ENCODE results near the gene DPP4.

Gene DPP4

GRCh38 chr2:162069267-162069903 is 4.6 kb downstream of the DPP4 start:
- Histone ChIP-seq H3K4me3 (no peak overlapping the region), H3K27me3 (peaks cover 19 to 29% (median 23%) of the 10 kb centered on the region in 11 experiments), H3K9me3 (replicated peaks in 1 of 11) (peaks cover 0 to 14% (median 10%) of the 10 kb centered on the region in 11 experiments; a peak in 10 of 22 replicates), H3K4me2 (no peak overlapping the region), H3K9ac (no peak overlapping the region), H4K20me1 (no peaks in the 10 kb centered on the region), H3K4me1 (peaks cover 0 to 18% (median 1%) of the 10 kb centered on the region in 10 experiments; a peak in 6 of 20 replicates), H3K36me3 (no peaks in the 10 kb centered on the region), H3K27ac (no peak overlapping the region)
- no peak for TF ChIP-seq Cebpa-rat (IDR thresholded peaks at IDR 0.05)

GRCh38 chr2:162067596-162067995 is 6.4 kb downstream of the DPP4 start:
- TF ChIP-seq Cebpa-rat (IDR thresholded peaks at IDR 0.05): no peak
- Histone ChIP-seq H3K4me1 (peaks cover 0 to 14% (median 0%) of the 10 kb centered on the region in 10 experiments; a peak in 3 of 20 replicates), H3K27ac (no peak overlapping the region), H3K9ac (no peak overlapping the region), H3K36me3 (no peaks in the 10 kb centered on the region), H3K4me2 (no peak overlapping the region), H3K27me3 (peaks cover under 1 to 11% (median 5%) of the 10 kb centered on the region in 11 experiments; a peak in 19 of 22 replicates), H3K4me3 (no peak overlapping the region), H3K9me3 (replicated peaks in 1 of 11) (no peaks in the 10 kb centered on the region), H4K20me1 (no peaks in the 10 kb centered on the region)

- Histone ChIP-seq H4K20me1 (no peaks in the 10 kb centered on the region), H3K4me1 (peaks cover 0 to 8% (median 0%) of the 10 kb centered on the region in 10 experiments; a peak in 3 of 20 replicates), H3K4me3 (no peak overlapping the region), H3K9me3 (replicated peaks in 1 of 11) (no peaks in the 10 kb centered on the region), H3K9ac (no peak overlapping the region), H3K27ac (no peak overlapping the region), H3K4me2 (no peak overlapping the region), H3K27me3 (no peaks in the 10 kb centered on the region), H3K36me3 (no peaks in the 10 kb centered on the region)
- no peak for TF ChIP-seq Cebpa-rat (IDR thresholded peaks at IDR 0.05)
Observed at GRCh38 chr2:162065767-162066166, 8.2 kb downstream of the DPP4 start.

- no peak overlapping the region for H3K4me3 ChIP-seq
- no peaks in the 10 kb centered on the region for H3K36me3 ChIP-seq
- no peaks in the 10 kb centered on the region for H3K4me1 ChIP-seq
- H3K9me3 ChIP-seq (replicated peaks in 1 of 11): no peaks in the 10 kb centered on the region
- no peak overlapping the region for H3K27ac ChIP-seq
- no peak for TF ChIP-seq Cebpa-rat (IDR thresholded peaks at IDR 0.05)
- H3K9ac ChIP-seq: no peak overlapping the region
- H3K4me2 ChIP-seq: no peak overlapping the region
- no peaks in the 10 kb centered on the region for H4K20me1 ChIP-seq
- no peaks in the 10 kb centered on the region for H3K27me3 ChIP-seq
Observed at GRCh38 chr2:162063899-162064298, 10.1 kb downstream of the DPP4 start.

- no peak overlapping the region for H3K4me2 ChIP-seq
- no peaks in the 10 kb centered on the region for H3K4me1 ChIP-seq
- no peak overlapping the region for H3K4me3 ChIP-seq
- H3K27ac ChIP-seq: no peak overlapping the region
- no peaks in the 10 kb centered on the region for H3K9me3 ChIP-seq (replicated peaks in 1 of 11)
- H4K20me1 ChIP-seq: no peaks in the 10 kb centered on the region
- no peaks in the 10 kb centered on the region for H3K27me3 ChIP-seq
- no peaks in the 10 kb centered on the region for H3K36me3 ChIP-seq
- TF ChIP-seq Cebpa-rat (IDR thresholded peaks at IDR 0.05): no peak
- no peak overlapping the region for H3K9ac ChIP-seq
Observed at GRCh38 chr2:162063281-162063680, 10.7 kb downstream of the DPP4 start.

GRCh38 chr2:162062559-162062958 is 11.5 kb downstream of the DPP4 start:
- no peak overlapping the region for H3K4me3 ChIP-seq
- no peaks in the 10 kb centered on the region for H3K4me1 ChIP-seq
- TF ChIP-seq Cebpa-rat (IDR thresholded peaks at IDR 0.05): no peak
- H3K27me3 ChIP-seq: no peaks in the 10 kb centered on the region
- no peaks in the 10 kb centered on the region for H3K36me3 ChIP-seq
- peaks cover 0 to 3% (median under 1%) of the 10 kb centered on the region in 11 experiments; a peak in 6 of 22 replicates for H3K9me3 ChIP-seq (replicated peaks in 1 of 11)
- no peak overlapping the region for H3K9ac ChIP-seq
- no peaks in the 10 kb centered on the region for H4K20me1 ChIP-seq
- H3K27ac ChIP-seq: no peak overlapping the region
- H3K4me2 ChIP-seq: no peak overlapping the region

- no peak overlapping the region for H3K4me2 ChIP-seq
- no peak overlapping the region for H3K27ac ChIP-seq
- H4K20me1 ChIP-seq: no peaks in the 10 kb centered on the region
- no peaks in the 10 kb centered on the region for H3K27me3 ChIP-seq
- no peak for TF ChIP-seq Cebpa-rat (IDR thresholded peaks at IDR 0.05)
- H3K4me3 ChIP-seq: no peak overlapping the region
- no peak overlapping the region for H3K9ac ChIP-seq
- H3K9me3 ChIP-seq (replicated peaks in 1 of 11): peaks cover 10 to 15% (median 14%) of the 10 kb centered on the region in 11 experiments; a peak in 19 of 22 replicates
- no peaks in the 10 kb centered on the region for H3K4me1 ChIP-seq
- H3K36me3 ChIP-seq: no peaks in the 10 kb centered on the region
Observed at GRCh38 chr2:162061021-162061420, 13.0 kb downstream of the DPP4 start.

GRCh38 chr2:162060532-162060931 is 13.5 kb downstream of the DPP4 start:
- Histone ChIP-seq H3K27me3 (no peaks in the 10 kb centered on the region), H3K9me3 (replicated peaks in 1 of 11) (peaks cover 10 to 15% (median 14%) of the 10 kb centered on the region in 11 experiments; a peak in 19 of 22 replicates), H3K4me1 (no peaks in the 10 kb centered on the region), H3K36me3 (no peaks in the 10 kb centered on the region), H3K4me3 (no peak overlapping the region), H3K27ac (no peak overlapping the region), H3K4me2 (no peak overlapping the region), H4K20me1 (no peaks in the 10 kb centered on the region), H3K9ac (no peak overlapping the region)
- no peak for TF ChIP-seq Cebpa-rat (IDR thresholded peaks at IDR 0.05)

GRCh38 chr2:162058973-162059668 is 14.9 kb downstream of the DPP4 start:
- Histone ChIP-seq H3K27me3 (no peaks in the 10 kb centered on the region), H3K27ac (no peak overlapping the region), H3K9me3 (replicated peaks in 1 of 11) (peaks cover 10 to 15% (median 14%) of the 10 kb centered on the region in 11 experiments; a peak in 19 of 22 replicates), H3K4me1 (no peaks in the 10 kb centered on the region), H3K4me3 (no peak overlapping the region), H4K20me1 (no peaks in the 10 kb centered on the region), H3K9ac (no peak overlapping the region), H3K36me3 (no peaks in the 10 kb centered on the region), H3K4me2 (no peak overlapping the region)
- no peak for TF ChIP-seq Cebpa-rat (IDR thresholded peaks at IDR 0.05)

All from BLaER1 treated with 17β-estradiol and CSF1 and Interleukin-3, amounts not matched to agents 10 nM and 100 nM (cell line).